Fibroblast of villous mesenchyme (primary cell): ENCODE data around the gene WDR45B. TPM values are rescaled to one million over a fixed set of nuclear protein-coding genes. Genes with fewer than 3 reads are reported as not detected.

Experiments used
- DNase-seq: peaks from one replicate; pipeline ENCODE4 v3.0.0-alpha.2; 2010; ENCODE audit warnings: low read depth
- H3K4me3 ChIP-seq: 2 replicates; pipeline ENCODE4 v1.5.1; 2011; ENCODE audit warnings: low read depth, mild to moderate bottlenecking, low read length
- CTCF ChIP-seq: IDR thresholded peaks from 2 replicates; pipeline ENCODE4 v1.5.1; 2012; ENCODE audit warnings: low read depth, mild to moderate bottlenecking, low read length; ENCODE audit not compliant: insufficient read depth
- total RNA-seq: library from RNA; depleted of rRNA; stranded (reverse); fragments of >200 nt; gene quantifications from 2 replicates; pipeline ENCODE4 v1.2.3, GENCODE V29; 2012

Gene WDR45B
- total RNA-seq, 1 donor: 70.8 TPM

DNA sequence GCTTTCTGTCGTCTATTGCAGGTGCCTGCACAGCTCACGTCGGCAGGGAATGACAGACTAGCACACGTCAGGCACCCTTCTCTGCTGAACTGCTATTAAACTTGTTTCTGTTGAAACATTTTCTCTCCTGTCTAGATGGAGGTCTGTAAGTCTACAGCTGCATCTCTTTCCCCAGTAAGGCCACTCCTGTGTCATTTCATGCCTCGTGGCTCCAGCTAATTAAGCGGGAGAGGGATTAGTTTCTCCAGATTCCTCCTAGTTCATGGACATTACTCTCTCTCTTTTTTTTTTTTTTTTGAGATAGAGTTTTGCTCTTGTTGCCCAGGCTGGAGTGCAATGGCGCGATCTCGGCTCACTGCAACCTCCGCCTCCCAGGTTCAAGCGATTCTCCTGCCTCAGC, 74.2 kb downstream of the WDR45B start:
- TF ChIP-seq CTCF: no peak
- DNase-seq: no peak
- no peak overlapping the region for H3K4me3 ChIP-seq

DNA sequence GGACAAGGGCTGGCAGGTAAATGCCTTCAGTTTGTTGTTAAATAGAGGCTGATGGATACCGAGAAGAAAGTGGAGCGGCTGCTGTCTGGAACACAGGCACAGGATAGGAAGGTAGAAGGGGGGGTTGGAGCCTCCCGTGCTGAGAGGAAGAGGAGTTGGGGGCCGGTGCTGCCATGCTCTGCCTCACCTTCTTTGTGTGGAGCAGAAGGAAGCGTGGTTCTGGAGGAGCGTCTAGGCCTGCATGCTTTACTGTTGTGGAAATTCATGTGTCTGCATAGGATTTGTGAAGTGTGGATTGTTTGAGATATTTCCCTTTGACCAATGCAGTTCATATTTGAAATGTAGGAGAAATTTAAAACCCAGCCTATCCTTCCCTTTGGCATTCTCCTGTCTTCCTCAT, 76.4 kb downstream of the WDR45B start:
- H3K4me3 ChIP-seq: no peak overlapping the region
- TF ChIP-seq CTCF: no peak
- no peak for DNase-seq

DNA sequence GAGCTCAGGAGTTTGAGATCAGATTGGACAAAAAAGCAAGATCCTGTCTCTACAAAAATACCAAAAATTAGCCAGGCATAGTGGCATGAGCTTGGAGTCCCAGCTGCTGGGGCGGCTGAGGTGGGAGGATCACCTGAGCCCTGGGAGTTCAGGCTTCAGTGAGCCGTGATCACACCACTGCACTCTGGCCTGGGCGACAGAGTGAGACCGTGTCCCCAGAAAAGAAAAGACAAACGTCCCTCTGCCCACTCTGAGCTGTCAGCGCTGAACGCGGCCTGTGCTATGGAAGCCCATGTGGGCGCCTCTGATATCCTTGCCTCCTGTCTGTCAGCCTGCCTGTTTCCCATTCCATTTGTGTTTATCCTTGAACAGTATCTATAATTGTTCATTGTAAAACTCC, 78.0 kb downstream of the WDR45B start:
- H3K4me3 ChIP-seq: no peak overlapping the region
- no peak for TF ChIP-seq CTCF
- no peak for DNase-seq

GRCh38 chr17:82569621-82570020, 78.6 kb downstream of the WDR45B start:
- H3K4me3 ChIP-seq: no peak overlapping the region
- no peak for TF ChIP-seq CTCF
- DNase-seq: no peak

DNA sequence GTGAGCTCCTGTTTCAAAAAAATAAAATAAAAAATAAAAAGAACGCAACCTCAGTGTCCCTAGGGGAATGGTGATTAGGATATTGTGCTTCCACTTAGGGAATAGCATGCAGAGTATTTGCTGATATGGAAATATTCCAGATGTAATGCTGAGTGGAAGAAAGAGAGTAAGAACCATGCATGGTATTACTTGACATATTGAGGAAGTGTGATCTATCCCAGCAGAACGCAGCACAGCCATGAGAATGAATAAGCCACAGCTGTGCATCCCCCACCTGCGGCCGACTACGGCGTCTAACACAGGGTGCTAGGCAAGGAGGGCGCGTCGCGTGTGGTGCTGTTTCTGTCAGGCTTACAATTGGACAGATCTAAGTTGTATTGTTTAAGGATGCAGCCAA, 79.2 kb downstream of the WDR45B start:
- no peak overlapping the region for H3K4me3 ChIP-seq
- TF ChIP-seq CTCF: no peak
- DNase-seq: no peak

DNA sequence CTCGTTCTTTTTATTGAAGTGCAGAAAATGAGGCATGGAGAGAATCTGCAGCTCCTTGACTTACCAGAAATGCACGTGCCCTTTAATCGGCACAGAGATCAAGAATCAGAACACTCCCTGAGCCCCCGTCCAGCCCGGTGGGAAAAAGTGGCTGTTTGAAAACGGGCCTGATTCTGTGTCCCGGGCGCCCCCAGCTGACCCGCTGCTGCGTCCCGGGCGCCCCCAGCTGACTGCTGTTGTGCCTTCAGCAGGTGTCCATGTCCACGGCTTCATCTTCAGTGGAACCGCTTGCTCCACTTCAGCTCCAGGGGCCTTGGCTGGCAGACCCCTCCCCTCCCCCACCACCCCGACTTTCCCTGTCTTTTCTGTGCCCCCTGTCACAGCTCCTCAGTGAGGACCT, 81.0 kb downstream of the WDR45B start:
- no peak for TF ChIP-seq CTCF
- H3K4me3 ChIP-seq: no peak overlapping the region
- no peak for DNase-seq

- H3K4me3 ChIP-seq: no peak overlapping the region
- TF ChIP-seq CTCF: no peak
- DNase-seq: no peak
Observed at GRCh38 chr17:82566129-82566960, 81.9 kb downstream of the WDR45B start.
